Activated gamma-delta T cell treated with Interleukin-2 at 50 U/mL for 16 hours (primary cell): ENCODE data around the gene ABCC1.
A peak's percentile ranks its signal among the peaks of the same experiment; 100 is the strongest.
"Not testable (repeated sequence)": the region's sequence is repeated elsewhere in the genome, so short reads cannot be mapped to it uniquely, and the experiment has no call there.

ENCODE experiments used
- DNase-seq: peaks from one replicate; pipeline ENCODE4 v3.0.0-alpha.2; 2020

ABCC1 gene

GRCh38 chr16:15949210-15950160 is at the start of gene ABCC1:
Gene ABCC1 (plus strand): TSS chr16:15949616. CDS start chr16:15949752, 136 bp downstream.
- peak; percentile 58 for DNase-seq

DNA sequence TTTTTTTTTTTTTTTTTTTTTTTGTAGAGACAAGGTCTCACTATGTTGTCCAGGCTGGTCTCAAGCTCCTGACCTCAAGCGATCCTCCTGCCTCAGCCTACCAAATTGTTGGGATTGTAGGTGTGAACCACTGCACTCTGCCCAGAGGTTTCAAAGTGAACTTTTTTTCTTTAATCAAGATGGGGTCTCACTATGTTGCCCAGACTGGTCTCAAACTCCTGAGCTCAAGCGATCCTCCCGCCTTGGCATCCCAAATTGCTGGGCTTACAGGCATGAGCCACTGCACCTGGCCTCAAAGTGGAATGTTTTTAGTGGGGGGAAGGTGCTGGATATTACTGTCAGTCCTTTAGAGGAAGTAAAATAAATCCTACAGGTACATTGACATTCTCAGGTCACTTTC is 49.1 kb upstream of the ABCC1 start:
- DNase-seq = no peak

DNA sequence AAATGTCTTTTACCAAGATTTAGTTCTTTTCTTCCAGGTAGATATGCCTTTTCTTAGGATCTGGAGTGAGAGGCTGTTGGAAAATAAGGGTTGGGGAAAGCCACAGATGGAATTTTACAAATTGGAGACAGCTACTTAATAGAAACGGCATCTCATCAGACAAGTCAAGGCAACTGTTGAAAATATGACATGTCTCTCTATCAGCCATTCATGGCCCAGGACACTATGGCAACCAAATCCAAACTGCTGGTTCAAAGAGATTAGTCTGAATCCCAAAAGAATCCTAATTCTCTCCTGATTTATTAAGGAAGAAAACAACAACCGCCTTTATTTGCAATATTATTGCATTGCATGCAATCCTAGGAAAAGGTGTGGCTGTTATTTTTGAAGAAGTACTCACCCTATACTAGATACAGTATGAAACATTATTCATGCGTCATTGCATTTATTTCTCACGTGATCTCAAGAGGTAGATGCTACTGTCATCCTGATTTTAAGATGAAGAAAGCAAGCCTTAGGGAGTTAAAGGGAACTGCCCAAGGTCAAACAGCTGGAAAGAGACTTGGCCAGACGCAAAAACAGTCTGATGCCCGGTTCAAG is 48.4 kb upstream of the ABCC1 start:
- DNase-seq = no peak

DNA sequence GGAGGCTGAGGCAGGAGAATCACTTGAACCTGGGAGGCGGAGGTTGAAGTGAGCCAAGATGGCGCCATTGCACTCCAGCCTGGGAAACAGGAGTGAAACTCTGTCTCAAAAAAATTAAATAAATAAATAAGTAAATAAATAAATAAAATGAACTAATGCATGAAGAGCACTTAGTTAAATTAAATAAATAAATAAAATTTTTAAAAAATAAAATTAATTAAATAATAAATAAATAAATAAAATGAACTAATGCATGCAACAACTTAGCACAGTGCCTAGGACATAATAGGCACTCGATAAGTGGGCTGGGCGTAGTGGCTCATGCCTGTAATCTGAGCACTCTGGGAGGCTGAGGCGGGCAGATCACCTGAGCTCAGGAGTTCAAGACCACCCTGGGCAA is 45.5 kb upstream of the ABCC1 start:
- DNase-seq = no peak

GRCh38 chr16:15906439-15906838 is 43.0 kb upstream of the ABCC1 start:
- DNase-seq = no peak

- DNase-seq = no peak
Measured at GRCh38 chr16:15907863-15908478, 41.4 kb upstream of the ABCC1 start.

DNA sequence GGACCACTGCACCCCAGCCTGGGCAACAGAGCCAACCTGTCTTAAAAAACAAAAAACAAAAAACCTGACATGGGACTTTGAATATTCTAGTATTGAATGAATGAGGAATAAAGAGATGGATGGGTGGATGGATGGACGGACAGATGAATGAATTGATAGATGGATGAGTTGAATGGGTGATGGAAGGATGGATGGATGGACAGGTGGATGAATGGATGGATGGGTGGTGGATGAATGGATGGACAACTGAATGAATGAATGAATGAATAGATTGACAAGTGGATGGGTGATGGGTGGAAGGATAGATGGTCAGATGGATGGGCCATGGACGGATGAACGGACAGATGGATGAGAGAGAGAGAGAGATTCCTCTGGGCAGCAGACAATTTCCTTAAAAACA is 38.2 kb upstream of the ABCC1 start:
- DNase-seq = no peak

DNA sequence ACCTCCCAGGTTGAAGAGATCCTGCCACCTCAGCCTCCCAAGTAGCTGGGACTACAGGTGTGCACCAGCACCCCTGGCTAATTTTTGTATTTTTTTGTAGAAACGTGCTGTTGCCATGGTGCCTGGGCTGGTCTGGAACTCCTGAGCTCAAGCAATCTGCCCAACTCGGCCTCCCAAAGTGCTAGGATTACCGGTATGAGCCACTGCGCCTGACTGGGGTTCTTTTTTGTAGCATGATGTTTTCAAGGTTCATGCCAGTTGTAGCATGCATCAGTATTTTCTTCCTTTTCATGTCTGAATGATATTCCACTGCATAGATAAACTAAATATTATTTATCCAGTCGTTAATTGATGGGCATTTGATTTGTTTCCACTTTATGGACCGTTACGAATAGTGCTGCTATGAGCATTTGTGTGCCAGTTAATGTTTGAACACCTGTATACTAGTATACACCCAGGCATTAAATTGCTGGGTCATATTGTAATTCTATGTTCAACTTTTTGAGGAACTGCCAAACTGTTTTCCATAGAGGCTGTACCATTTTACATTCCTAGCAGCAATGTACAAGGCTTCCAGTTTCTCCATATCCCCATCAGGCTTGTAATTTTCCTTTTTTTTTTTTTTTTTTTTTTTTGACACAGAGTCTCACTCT is 36.2 kb upstream of the ABCC1 start:
- no peak for DNase-seq

GRCh38 chr16:15915555-15916081 is 33.8 kb upstream of the ABCC1 start:
- DNase-seq = no peak

GRCh38 chr16:15916323-15916722 is 33.1 kb upstream of the ABCC1 start:
- DNase-seq = no peak

GRCh38 chr16:15918314-15918713 is 31.1 kb upstream of the ABCC1 start:
- not testable (repeated sequence) for DNase-seq

GRCh38 chr16:15919331-15919730 is 30.1 kb upstream of the ABCC1 start:
- DNase-seq = no peak

- no peak for DNase-seq
Measured at GRCh38 chr16:15924996-15925395, 24.4 kb upstream of the ABCC1 start.

- no peak for DNase-seq
Measured at GRCh38 chr16:15925631-15926030, 23.8 kb upstream of the ABCC1 start.

DNA sequence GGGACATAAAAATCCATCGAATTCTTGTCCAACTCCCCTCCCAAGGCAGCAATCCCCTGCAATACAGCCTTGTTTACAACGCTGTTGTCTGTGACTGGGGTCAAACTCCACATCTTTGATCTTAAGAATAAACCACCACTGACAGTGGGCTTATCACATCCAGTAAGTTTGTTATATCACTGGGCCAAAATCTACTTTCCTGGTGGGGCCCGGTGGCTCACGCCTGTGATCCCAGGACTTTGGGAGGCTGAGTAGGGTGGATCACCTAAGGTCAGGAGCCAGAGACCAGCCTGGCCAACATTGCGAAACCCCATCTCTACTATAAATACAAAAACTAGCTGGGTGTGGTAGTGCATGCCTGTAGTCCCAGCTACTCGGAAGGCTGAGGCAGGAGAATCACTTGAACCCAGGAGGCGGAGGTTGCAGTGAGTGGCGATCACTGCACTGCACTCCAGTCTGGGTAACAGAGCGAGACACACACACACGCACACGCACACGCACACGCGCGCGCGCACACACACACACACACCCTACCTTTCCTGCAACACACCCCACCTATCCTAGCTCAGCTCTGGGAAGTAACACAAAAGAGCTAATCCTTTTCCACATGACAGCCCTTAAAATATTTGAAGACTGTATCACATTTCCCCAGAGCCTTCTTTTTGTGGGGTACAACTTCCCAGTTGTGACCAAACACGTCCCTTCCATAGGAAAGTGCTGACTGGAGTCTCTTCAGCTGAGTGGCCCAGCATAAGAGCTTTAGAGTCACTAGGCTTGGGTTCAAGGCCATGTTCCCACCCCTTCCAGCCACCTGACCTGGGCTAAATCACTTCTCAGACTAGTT is 20.9 kb upstream of the ABCC1 start:
- no peak for DNase-seq

- DNase-seq = no peak
Measured at GRCh38 chr16:15932939-15933338, 16.5 kb upstream of the ABCC1 start.

GRCh38 chr16:15933781-15934180 is 15.6 kb upstream of the ABCC1 start:
- no peak for DNase-seq

DNA sequence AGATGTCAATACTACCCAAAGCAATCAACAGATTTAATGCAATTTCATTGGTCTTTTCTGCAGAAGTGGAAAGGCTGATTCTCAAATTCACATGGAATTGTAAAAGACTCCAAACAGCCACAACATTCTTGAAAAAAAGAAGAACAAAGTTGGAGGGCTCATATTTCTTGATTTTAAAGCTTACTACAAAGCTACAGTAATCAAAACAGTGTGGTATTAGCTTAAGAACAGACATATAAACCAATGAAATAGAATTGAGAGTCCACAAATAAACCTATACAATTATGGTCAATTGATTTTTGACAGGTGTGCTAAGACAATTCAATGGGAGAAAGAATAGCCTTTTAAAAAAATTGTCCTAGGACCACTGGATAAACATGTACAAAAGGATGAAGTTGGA is 14.4 kb upstream of the ABCC1 start:
- no peak for DNase-seq

- not testable (repeated sequence) for DNase-seq
Measured at GRCh38 chr16:15936809-15937208, 12.6 kb upstream of the ABCC1 start.

- DNase-seq = no peak
Measured at GRCh38 chr16:15942931-15943690, 6.3 kb upstream of the ABCC1 start.
